Limb (tissue), 2 donors: ENCODE results near the gene KLC3.

Source experiments
- DNase-seq, 2 donors: peaks; one replicate each; pipeline ENCODE4 v3.0.0-alpha.2; 2016; ENCODE audit errors: extremely low spot score in 2 of 2

The KLC3 gene

GRCh38 chr19:45348367-45349125 is 8.0 kb downstream of the KLC3 start:
- no peak for DNase-seq

- no peak for DNase-seq
Measured at GRCh38 chr19:45349126-45349415, 8.5 kb downstream of the KLC3 start.

- DNase-seq: no peak
Measured at GRCh38 chr19:45349430-45349941, 8.9 kb downstream of the KLC3 start.

GRCh38 chr19:45350477-45351058 is 10.0 kb downstream of the KLC3 start:
- DNase-seq: no peak

- DNase-seq: no peak
Measured at GRCh38 chr19:45351401-45351952, 10.9 kb downstream of the KLC3 start.

GRCh38 chr19:45352062-45352461 is 11.5 kb downstream of the KLC3 start:
- no peak for DNase-seq

- no peak for DNase-seq
Measured at GRCh38 chr19:45352471-45352870, 11.9 kb downstream of the KLC3 start.

GRCh38 chr19:45352914-45353796 is 12.6 kb downstream of the KLC3 start:
- no peak for DNase-seq

- DNase-seq: no peak
Measured at GRCh38 chr19:45354241-45354842, 13.8 kb downstream of the KLC3 start.

GRCh38 chr19:45355402-45355801 is 14.9 kb downstream of the KLC3 start:
- DNase-seq: no peak

GRCh38 chr19:45355910-45356309 is 15.4 kb downstream of the KLC3 start:
- no peak for DNase-seq

- no peak for DNase-seq
Measured at GRCh38 chr19:45356760-45357444, 16.4 kb downstream of the KLC3 start.

- no peak for DNase-seq
Measured at GRCh38 chr19:45357445-45357783, 16.9 kb downstream of the KLC3 start.

GRCh38 chr19:45358213-45358792 is 17.8 kb downstream of the KLC3 start:
- no peak for DNase-seq

- no peak for DNase-seq
Measured at GRCh38 chr19:45361608-45362007, 21.1 kb downstream of the KLC3 start.

- no peak for DNase-seq
Measured at GRCh38 chr19:45362291-45362690, 21.7 kb downstream of the KLC3 start.

- DNase-seq: no peak
Measured at GRCh38 chr19:45363861-45364459, 23.4 kb downstream of the KLC3 start.

- DNase-seq: no peak
Measured at GRCh38 chr19:45364696-45365095, 24.1 kb downstream of the KLC3 start.

- DNase-seq: no peak
Measured at GRCh38 chr19:45368127-45368526, 27.6 kb downstream of the KLC3 start.

- DNase-seq: no peak
Measured at GRCh38 chr19:45368737-45369340, 28.3 kb downstream of the KLC3 start.
